Activated CD4-positive, alpha-beta T cell treated with anti-CD3 and anti-CD28 coated beads, Interleukin-10, Interleukin-2, amounts not matched to agents 100 ng/mL and 50 ng/mL, durations not matched to agents 16 hours and 8 hours (primary cell): ENCODE measurements around the gene TNFSF10.
"Not testable (repeated sequence)": the region's sequence is repeated elsewhere in the genome, so short reads cannot be mapped to it uniquely, and the experiment has no call there.

ENCODE experiments used
- DNase-seq: peaks from one replicate; pipeline ENCODE4 v3.0.0-alpha.2; 2020

The TNFSF10 gene

DNA sequence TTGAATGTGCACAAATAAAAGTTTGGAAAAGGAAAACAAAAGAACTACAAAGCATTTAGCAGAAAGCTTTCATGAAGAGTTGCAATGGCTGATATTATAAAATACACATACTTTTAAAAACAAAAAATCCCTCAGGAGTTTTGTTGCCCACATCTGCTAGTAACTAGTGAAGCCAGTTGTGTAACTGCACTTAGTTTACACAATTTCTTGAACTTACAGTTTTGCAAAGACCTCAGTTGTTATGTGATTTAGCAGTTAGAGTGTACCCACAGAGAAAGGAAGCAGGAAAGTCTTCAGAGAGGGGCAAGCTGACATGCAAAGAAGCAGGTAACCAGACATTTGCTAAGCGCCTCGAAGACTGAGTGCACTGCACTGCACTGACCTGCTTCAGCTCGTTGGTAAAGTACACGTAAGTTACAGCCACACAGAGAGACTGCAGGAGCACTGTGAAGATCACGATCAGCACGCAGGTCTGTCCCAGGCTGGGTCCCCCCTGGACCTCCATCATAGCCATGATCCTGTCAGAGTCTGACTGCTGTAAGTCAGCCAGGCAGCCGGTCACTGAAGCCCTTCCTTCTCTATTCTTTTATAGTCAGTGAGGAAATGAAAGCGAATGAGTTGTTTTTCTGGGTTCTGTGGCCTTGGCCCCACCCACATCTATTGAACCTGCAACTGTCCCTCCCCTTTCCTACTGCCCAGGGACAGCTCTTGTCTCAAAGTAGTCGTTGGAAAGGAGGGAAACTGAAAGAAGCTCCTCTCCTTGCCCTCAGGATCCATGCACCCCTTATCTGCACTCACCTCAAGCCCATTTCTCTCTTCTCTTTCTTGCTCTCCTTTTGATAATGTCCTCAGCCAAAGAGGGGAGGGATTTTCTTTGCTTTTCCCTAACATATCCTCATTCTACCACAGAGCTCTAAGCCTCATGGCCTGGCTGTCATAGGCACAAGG lies at the start of gene TNFSF10:
TNFSF10 (minus strand) TSS at position 560 of the 948 bp plus-strand sequence; CDS start at position 514, 46 bp downstream.
- peak; percentile 93 for DNase-seq

DNA sequence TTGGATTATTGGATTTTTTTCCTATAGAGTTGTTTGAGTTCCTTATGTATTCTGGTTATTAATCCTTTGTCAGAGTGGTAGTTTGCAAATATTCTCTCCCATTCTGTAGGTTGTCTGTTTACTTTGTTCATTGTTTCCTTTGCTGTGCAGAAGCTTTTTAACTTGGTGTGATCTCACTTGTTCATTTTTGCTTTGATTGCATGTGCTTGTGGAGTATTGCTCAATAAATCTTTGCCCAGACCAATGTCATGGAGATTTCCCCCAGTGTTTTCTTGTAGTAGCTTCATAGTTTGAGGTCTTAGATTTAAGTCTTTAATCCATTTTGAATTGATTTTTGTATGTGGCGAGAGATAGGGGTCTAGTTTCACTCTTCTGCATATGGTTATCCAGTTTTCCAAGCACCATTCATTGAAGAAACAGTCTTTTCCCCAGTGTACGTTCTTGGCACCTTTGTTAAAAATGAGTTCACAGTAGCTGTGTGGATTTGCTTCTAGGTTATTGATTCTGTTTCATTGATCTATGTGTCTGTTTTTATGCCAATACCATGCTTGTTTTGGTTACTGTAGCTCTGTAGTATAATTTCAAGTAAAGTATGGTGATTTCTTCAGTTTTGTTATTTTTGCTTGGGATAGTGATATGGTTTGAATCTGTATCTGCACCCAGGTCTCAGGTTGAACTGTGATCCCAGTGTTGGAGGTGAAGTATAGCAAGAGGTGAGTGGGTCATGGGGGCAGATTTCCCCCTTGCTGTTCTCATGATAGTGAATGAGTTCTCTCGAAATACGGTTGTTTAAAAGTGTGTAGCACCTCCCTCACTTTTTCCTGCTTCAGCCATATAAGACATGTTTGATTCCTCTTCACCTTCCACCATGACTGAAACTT lies 46.1 kb upstream of the TNFSF10 start:
- DNase-seq, result no peak

DNA sequence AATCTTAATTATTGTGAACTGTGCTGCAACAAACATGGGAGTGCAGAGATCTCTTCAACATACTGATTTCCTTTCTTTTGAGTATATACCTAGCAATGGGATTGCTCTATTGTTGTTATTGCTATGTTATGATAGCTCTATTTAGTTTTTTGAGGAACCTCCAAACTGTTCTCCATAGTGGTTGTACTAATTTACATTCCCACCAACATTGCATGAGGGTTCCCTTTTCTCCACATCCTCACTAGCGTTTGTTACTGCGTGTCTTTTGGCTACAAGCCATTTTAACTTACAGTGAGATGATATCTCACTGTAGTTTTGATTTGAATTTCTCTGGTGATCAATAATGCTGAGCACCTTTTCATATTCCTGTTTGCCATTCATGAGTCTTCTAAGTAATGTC lies 45.5 kb upstream of the TNFSF10 start:
- DNase-seq, result no peak

DNA sequence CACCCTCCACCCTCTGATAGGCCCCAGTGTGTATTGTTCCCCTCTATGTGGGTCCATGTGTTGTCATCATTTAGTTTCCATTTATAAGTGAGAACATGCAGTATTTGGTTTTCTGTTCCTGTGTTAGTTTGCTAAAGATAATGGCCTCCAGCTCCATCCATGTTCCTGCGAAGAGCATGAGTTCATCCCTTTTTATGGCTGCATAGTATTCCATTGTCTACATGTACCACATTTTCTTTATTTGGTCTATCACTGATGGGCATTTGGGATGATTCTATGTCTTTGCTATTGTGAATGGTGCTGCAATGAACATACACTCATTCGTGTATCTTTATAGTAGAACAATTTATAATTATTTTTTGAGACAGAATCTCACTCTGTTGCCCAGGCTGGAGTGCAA lies 43.6 kb upstream of the TNFSF10 start:
- not testable (repeated sequence) for DNase-seq

DNA sequence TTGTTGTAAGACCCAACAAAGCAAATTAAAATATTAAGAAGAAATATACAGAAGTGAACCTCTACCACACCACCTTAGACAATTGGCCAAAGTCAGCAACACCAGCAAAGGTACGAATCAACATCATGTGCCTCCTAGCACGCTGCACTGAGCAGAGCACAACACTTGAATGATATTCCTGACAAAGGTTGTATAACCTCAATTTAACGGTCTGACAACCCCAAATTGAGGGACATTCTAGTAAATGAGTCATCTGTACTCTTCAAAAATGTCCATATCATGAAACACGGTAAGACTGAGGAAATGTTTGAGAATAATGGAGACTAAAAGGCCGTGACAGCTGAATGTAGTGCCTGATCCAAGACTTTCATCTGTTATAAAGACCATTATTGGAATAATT lies 41.3 kb upstream of the TNFSF10 start:
- no peak for DNase-seq

DNA sequence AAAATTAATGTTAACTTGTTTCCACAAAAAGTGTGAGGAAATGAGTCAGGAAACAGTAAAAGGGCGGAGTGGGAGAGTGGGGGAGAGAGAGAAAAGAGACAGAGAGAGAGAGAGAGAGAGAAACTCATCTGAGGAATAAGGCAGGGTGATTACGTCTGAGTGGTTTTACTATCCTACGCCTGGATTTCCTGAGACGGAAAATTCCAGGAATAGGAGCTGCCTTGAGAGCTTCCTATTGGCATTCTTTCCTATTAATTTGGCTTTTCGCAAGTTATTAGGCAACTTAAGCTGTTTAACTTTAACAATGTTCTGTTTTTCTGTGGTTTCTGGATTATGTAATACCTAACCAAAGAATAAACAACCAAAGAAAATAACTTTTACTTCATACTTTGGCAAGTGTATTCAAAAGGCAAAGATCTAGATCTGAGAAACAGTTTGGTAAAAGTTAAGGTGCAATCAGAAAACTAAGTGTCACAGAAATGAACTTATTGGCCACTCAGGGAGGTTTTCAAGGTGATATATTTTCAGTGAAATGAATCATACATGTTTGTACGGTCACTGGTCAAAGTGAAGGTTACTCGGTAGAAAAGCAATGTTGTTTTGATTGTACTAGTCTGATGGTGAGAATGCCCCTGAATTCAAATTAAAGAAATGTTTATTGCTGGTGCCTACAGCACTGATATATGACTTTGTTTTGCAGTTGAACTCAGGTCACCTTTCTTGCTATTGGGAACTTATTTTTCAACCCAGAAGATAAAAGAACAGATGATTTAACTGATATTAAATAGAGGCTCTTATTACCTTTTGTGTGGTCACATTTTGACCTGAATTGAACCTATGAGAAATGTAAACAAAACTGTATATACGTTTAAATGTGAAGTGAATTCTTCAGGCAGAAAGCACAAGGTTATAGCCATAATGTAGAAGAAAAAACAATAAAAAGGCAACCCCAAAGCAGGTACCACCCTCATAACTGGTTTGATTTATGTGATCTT lies 39.9 kb upstream of the TNFSF10 start:
- DNase-seq, result peak; percentile 88

DNA sequence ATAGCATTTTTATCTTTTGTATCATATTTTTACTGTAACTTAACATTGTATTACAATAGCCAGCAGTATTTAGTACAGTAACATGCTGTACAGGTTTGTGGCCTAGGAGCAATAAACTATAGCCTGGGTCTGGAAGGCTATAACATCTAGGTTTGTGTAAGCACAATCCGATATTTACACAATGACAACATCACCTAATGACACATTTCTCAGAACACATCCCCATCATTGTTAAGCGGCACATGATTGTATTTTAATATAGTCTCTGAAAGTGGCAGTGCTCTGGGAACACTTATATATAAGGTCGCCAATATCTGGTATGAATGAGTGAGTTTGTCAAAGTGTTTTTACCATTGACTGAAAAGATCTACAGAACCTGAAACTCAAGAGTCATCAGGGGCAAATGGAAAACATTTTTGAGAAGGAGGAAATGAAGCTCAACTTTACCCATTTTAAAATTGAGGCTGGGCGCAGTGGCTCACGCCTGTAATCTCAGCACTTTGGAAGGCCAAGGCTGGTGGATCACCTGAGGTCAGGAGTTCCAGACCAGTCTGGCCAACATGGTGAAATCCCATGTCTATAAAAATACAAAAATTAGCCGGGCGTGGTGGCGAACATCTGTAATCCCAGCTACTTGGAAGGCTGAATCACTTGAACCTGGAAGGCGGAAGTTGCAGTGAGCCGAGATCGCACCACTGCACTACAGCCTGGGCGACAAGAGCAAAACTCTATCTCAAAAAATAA lies 38.8 kb upstream of the TNFSF10 start:
- peak; percentile 69 for DNase-seq

DNA sequence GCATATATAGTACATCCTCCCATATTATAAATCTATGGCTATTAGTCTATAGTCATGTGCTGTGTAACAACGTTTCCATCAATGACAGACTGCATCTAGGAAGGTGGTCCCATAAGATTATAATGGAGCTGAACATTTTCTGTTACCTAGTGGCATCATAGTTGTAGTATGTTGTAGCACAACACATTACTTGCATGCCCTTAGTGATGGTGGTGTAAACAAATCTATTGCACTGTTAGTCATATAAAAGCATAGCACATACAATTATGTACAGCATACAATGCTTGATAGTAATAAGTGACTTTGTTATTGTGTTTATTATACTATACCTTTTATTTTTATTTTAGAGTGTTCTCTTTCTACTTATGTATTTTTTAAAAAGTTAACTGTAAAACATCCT lies 37.4 kb upstream of the TNFSF10 start:
- DNase-seq, result no peak

DNA sequence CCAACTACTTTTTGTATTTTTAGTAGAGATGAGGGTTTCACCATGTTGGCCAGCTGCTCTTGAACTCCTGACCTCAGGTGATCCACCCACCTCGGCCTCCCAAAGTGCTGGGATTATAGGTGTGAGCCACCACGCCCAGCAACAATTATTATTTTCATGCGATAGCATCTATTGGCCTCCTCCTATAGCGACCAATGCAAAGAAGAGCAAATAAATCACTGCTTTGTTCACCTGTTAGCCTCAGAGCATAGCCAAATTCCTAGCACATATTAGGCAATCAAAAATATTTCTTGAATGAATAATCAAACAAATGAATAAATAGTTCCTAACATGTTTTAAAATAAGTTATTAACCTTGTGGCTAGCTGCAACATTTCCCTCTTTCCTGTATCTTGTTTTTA lies 36.8 kb upstream of the TNFSF10 start:
- DNase-seq, result no peak

DNA sequence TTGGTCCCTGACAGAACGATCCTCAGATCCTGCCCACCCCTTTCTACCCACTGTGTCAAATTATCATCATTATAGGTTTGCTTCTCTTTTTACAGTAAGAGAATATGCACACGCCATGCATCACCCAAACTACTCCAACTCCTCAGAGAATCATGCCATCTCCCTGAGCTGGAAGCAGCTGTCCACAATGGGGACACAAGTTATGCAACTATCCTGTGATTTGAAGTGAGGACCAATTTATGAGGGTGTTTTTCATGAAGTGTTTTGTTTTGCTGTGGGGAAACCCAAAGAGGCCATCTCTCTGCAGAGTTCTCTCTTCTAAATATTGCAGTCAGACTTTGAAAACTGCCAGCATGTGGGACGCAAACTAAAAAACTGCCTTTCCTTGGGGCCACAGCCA lies 35.8 kb upstream of the TNFSF10 start:
- no peak for DNase-seq

DNA sequence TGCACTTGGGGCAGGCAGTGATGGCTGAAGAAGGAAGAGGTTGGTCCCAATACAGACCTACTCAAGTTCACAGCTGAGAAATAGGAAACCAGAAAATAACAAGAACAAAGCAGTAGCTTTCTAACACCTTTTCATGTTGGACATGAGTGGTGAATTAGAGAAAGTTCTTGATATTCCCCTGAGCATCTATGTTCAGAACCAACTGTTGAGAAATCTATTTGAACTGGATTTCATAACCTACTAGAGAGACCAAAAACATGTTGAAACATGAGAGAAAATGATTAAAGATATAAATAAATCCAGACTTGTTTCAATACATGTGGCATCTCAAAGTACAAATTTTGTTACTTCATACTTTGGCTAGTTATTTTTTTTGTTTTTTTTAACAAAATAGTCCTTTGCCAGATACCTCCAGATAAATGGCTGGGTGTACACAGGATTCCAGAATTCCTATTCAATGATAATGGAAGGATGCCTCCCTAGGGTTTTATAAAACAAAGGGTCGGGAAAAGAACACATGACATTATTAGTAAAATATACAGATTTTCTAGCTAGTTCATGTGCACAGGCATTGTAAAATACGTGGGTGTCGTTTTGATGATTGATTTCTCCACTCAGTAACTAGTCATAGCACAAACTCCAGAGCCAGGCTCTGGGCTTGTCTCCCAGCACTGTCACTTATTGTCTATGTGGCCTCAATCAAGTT lies 34.4 kb upstream of the TNFSF10 start:
- peak; percentile 69 for DNase-seq

DNA sequence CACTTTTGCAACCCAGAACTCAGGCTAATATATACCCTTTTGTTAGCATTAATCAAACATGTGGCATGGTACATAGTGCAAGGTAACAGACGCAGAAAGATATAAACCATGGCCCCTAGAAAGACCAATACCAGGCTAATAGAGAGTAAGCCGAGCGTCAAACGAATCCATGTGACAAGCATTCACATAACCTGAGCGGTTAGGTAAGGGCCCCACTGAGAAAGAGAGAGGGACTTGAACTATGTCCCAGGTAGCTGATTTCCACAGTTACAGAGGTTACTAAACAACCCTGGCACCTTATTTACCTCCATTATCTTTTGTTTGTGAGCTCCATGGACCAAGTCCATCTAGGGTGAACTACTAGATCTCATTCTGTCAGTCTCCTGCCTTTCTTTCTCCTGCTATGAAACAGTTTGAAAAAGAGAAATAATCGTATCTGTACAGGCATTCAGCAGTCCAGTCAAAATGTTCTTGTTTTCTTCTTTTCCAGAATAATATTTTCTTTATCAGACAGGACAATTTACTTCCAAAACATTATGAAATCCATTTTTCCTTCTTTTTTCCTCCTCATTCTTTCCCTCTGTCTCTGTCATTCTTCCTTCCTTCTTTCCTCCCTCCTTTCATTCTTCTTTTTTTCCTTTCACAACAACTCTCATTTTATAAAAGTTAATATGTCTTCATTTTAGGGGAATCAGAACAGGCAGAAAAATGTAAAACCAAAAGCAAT lies 30.5 kb upstream of the TNFSF10 start:
- DNase-seq, result no peak

DNA sequence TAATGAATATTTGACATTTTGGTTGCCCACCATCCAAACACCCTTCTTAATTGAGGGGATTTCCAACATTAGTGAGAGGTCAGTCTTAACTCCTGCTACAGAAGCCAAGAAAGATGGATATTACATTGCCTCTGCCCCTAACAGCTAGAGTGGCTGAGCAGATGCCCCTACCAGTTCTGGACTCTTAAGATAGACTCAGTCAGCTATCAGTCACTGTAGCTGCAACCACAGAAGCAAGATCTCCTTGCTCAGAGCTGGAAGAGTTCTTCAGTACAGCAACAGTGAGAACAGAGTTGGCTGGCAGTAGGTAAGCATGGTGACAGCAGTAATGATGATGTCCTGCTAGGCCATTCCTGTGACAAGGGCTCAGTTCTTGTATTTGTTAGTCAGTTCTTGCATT lies 29.4 kb upstream of the TNFSF10 start:
- DNase-seq, result no peak

DNA sequence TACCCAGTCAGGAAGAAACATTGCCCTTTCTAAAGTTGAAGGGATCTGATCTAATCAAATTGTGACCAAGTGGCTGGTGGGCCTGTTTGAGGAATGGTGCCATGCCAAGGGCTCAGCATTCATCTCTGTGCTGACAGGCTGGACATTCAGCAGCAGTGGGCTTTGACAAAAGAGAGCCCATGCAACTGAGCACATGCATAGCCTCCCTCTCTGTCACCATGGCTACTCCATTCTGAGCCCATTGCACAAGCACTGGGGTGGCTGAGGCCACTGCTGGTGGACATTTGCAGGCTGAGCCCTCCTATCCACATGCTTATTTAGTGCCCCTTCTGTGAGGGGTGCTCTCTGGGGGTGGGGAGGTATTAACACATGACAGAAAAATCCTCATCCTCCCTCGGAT lies 28.6 kb upstream of the TNFSF10 start:
- DNase-seq, result no peak

DNA sequence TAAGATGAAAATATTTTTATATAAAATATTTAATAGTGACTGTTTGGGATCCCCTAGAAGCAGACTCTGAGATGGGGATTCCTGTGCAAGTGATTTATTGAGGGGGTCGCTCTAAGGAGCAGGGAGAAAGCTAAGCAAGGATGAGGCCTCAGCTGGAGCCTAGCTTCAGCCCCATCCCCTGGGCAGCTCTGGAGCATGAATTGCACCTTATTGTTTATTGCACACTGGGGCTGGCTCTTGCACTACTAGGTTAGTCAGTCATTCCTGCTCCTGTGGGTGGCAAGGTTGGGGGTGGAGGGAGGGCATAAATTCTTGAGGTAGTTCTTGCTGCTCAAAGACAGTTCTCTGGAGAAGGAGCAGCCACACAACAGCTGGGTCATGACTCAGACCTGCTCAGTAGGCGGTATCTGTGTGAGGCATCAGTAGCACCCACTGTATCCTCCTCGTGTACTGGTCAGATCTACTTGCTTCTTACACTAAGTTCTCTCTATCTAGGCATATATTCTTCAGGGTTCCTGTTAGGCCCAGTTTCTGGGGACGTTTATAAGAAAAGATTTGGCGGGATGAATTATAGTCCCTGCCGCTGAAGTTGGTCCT lies 27.2 kb upstream of the TNFSF10 start:
- peak; percentile 94 for DNase-seq

DNA sequence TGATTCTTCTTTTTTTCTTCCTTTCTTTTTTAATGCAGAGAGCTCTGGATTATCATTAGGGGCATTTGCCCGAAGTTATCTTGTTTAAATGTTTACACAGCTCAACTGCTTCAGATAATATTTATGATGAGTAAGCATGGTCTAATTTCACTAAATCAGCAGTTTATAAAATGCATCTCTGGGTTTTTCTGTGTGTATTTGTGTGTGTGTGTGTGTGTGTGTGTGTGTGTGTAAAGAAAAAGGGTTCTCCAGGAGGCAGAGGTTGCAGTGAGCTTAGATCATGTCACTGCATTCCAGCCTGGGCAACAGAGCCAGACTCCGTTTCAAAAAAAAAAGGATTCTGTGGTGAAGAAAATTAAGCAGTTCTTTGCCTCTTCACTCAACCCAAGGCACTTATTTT lies 25.9 kb upstream of the TNFSF10 start:
- no peak for DNase-seq

DNA sequence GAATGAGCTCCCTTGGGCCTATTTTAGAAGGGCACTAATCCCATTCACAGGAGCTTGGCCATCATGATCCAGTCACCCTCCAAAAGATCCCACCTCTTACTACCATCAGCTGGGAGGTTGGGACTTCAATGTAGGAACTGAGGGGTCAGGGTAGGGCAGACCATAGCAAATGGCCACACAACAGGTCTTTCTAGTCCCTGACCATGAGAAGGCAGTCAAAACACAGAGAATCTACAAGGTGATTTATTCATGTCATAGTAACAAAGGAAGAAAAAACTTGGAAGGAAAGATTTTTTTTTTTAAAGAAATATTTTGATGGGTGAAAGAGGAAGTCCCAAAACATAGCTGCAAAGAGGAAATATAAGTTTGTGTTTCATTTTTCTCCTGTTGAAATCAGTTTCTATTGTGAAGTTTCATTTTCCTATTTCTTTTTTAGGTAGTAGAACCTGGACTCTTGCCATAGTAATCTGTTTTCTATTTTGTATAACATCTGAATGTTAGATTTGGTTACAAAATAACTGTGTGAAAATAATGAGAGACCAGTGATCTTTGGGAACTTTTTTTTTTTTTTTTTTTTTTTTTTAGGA lies 23.5 kb upstream of the TNFSF10 start:
- DNase-seq, result no peak

DNA sequence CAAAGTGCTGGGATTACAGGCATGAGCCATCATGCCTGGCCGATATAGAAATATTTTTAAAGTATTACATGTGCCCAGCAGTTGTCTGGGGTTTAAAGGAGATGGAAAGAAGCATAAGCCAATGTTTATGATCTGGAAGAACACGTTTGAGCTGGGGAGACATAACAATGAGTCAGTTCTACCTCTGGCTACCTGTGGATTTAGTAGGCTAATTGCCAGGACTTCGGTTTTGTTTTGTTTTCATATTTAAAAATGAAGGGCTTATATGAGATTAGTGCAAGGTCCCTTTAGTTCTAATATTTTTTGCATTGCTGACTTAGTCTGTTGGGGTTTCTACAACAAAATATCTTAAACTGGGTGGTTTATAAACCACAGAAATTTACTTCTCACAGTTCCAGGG lies 22.9 kb upstream of the TNFSF10 start:
- no peak for DNase-seq

DNA sequence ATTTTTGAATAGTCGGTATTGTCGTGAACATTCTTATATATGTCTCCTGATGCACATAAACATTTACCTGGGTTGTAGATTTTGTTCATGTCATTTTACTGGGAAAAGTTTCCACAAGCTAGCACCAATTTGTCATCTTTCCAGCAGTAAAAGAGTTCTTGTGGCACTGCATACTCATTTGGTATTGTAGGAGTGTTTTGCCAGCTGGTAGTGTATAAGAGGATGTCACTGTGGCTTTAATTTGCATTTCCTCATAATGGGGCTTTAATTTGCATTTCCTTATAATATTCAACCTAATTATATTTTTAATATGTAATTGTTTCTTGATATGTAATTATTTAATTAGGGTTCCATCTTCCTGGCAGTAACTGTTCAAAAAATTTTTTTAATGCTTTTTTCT lies 21.2 kb upstream of the TNFSF10 start:
- no peak for DNase-seq

DNA sequence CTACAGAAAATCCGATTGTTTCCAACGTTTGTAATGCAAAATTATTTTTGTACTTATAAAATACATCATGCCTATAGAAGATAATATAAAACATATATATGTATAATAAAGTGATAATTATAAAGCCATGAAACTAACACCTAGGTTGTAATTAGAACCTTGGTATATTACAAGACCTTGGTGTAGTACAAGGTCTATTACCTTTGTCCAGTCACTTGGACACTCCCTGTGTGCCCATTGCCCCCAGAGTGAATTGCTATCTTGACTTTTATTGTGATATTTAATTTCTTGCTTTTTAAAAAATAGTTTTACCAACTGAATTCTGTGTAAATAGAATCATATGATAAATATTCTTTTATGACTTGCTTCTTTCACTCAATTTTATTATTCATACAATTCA lies 20.7 kb upstream of the TNFSF10 start:
- DNase-seq, result no peak
